Activated naive CD4-positive, alpha-beta T cell treated with anti-CD3 and anti-CD28 coated beads, Interleukin-2, amount 10 ng/mL, durations not matched to agents 7 days and 5 days (primary cell): ENCODE results near the gene RETSAT.
"Not testable (repeated sequence)": the region's sequence is repeated elsewhere in the genome, so short reads cannot be mapped to it uniquely, and the experiment has no call there.

Experiments
- CTCF ChIA-PET: fragments of 350-600 bp; sonication (Branson Sonifier 250); formaldehyde crosslinking; loops from one replicate; lab custom pipeline; 2021; ENCODE audit warnings: antibody characterized with exemption; lab: Charles Lee
- DNase-seq: peaks from one replicate; pipeline ENCODE4 v3.0.0-alpha.2; 2020
- H3K27ac Mint-ChIP-seq: one replicate; pipeline ENCODE4 v1.8.0; 2021; ENCODE audit warnings: mild to moderate bottlenecking, moderate library complexity, mixed read lengths
- H3K27me3 Mint-ChIP-seq: one replicate; pipeline ENCODE4 v1.8.0; 2021; ENCODE audit warnings: mild to moderate bottlenecking, mixed read lengths
- H3K36me3 Mint-ChIP-seq: one replicate; pipeline ENCODE4 v1.8.0; 2021; ENCODE audit warnings: mixed read lengths
- H3K4me1 Mint-ChIP-seq: one replicate; pipeline ENCODE4 v1.8.0; 2021; ENCODE audit warnings: mixed read lengths
- H3K4me3 Mint-ChIP-seq: one replicate; pipeline ENCODE4 v1.8.0; 2021; ENCODE audit warnings: mild to moderate bottlenecking, moderate library complexity, mixed read lengths
- H3K9me3 Mint-ChIP-seq: one replicate; pipeline ENCODE4 v1.8.0; 2021; ENCODE audit warnings: mixed read lengths

RETSAT gene

GRCh38 chr2:85393836-85394235 is 39.5 kb upstream of the RETSAT start:
- Mint-ChIP-seq H3K36me3 (peaks cover 39% of the 10 kb centered on the region), H3K4me1 (peaks cover 36% of the 10 kb centered on the region), H3K9me3 (no peaks in the 10 kb centered on the region), H3K27ac (no peak overlapping the region), H3K4me3 (no peak overlapping the region), H3K27me3 (no peaks in the 10 kb centered on the region)
- CTCF ChIA-PET, result interaction anchor here (1.1 to 7.4 kb wide), 3 partner anchors 27 to 244 kb away, joined by 3 to 118 read pairs (median 9); no protein-coding TSS in a partner anchor
- no peak for DNase-seq

- peaks cover 27% of the 10 kb centered on the region for H3K36me3 Mint-ChIP-seq
- peaks cover 28% of the 10 kb centered on the region for H3K4me1 Mint-ChIP-seq
- H3K27me3 Mint-ChIP-seq, result no peaks in the 10 kb centered on the region
- H3K27ac Mint-ChIP-seq, result peak overlapping the region; percentile 68
- peak; percentile 86 for DNase-seq
- CTCF ChIA-PET, result interaction anchor here (0.7 to 7.4 kb wide), 13 partner anchors 10 to 161 kb away, joined by 3 to 118 read pairs (median 3); partner anchors contain the start of gene MAT2A
- no peak overlapping the region for H3K4me3 Mint-ChIP-seq
- no peaks in the 10 kb centered on the region for H3K9me3 Mint-ChIP-seq
Observed at GRCh38 chr2:85390941-85391669, 36.8 kb upstream of the RETSAT start.

- Mint-ChIP-seq H3K9me3 (no peaks in the 10 kb centered on the region), H3K27ac (no peak overlapping the region), H3K36me3 (peaks cover 37% of the 10 kb centered on the region), H3K4me1 (peaks cover 27% of the 10 kb centered on the region), H3K4me3 (no peak overlapping the region), H3K27me3 (no peaks in the 10 kb centered on the region)
- CTCF ChIA-PET, result interaction anchor here (1.7 to 7.4 kb wide), 3 partner anchors 31 to 163 kb away, joined by 3 to 118 read pairs (median 25); no protein-coding TSS in a partner anchor
- no peak for DNase-seq
Observed at GRCh38 chr2:85388878-85389538, 34.7 kb upstream of the RETSAT start.

GRCh38 chr2:85387754-85388153 is 33.4 kb upstream of the RETSAT start:
- H3K9me3 Mint-ChIP-seq, result no peaks in the 10 kb centered on the region
- H3K4me1 Mint-ChIP-seq, result peaks cover 17% of the 10 kb centered on the region
- CTCF ChIA-PET, result interaction anchor here (7.4 kb wide), 1 partner anchor 165 kb away, joined by 118 read pairs; no protein-coding TSS in a partner anchor
- DNase-seq, result no peak
- no peak overlapping the region for H3K4me3 Mint-ChIP-seq
- peak overlapping the region; percentile 24 for H3K27ac Mint-ChIP-seq
- H3K27me3 Mint-ChIP-seq, result no peaks in the 10 kb centered on the region
- H3K36me3 Mint-ChIP-seq, result peaks cover 38% of the 10 kb centered on the region

GRCh38 chr2:85385746-85386145 is 31.4 kb upstream of the RETSAT start:
- no peak overlapping the region for H3K27ac Mint-ChIP-seq
- H3K27me3 Mint-ChIP-seq, result no peaks in the 10 kb centered on the region
- peaks cover 43% of the 10 kb centered on the region for H3K36me3 Mint-ChIP-seq
- H3K4me1 Mint-ChIP-seq, result no peaks in the 10 kb centered on the region
- DNase-seq, result no peak
- H3K4me3 Mint-ChIP-seq, result no peak overlapping the region
- CTCF ChIA-PET, result interaction anchor here (1.6 kb wide), 1 partner anchor 164 kb away, joined by 3 read pairs; no protein-coding TSS in a partner anchor
- H3K9me3 Mint-ChIP-seq, result no peaks in the 10 kb centered on the region

- Mint-ChIP-seq H3K27me3 (no peaks in the 10 kb centered on the region), H3K4me3 (no peak overlapping the region), H3K27ac (no peak overlapping the region), H3K9me3 (peaks cover 3% of the 10 kb centered on the region), H3K4me1 (no peaks in the 10 kb centered on the region), H3K36me3 (peaks cover 46% of the 10 kb centered on the region)
- CTCF ChIA-PET, result interaction anchor here (2.0 kb wide), 1 partner anchor 167 kb away, joined by 6 read pairs; no protein-coding TSS in a partner anchor
- no peak for DNase-seq
Observed at GRCh38 chr2:85383850-85384249, 29.5 kb upstream of the RETSAT start.

- not testable (repeated sequence) for H3K4me1 Mint-ChIP-seq, H3K9me3 Mint-ChIP-seq, DNase-seq, H3K27me3 Mint-ChIP-seq, H3K27ac Mint-ChIP-seq, H3K4me3 Mint-ChIP-seq
- CTCF ChIA-PET, result interaction anchor here (2.0 kb wide), 1 partner anchor 168 kb away, joined by 6 read pairs; no protein-coding TSS in a partner anchor
- H3K36me3 Mint-ChIP-seq, result peaks cover 49% of the 10 kb centered on the region
Observed at GRCh38 chr2:85383151-85383550, 28.8 kb upstream of the RETSAT start.

- no peaks in the 10 kb centered on the region for H3K27me3 Mint-ChIP-seq
- no peak overlapping the region for H3K4me3 Mint-ChIP-seq
- H3K4me1 Mint-ChIP-seq, result no peaks in the 10 kb centered on the region
- H3K27ac Mint-ChIP-seq, result no peak overlapping the region
- H3K9me3 Mint-ChIP-seq, result peaks cover 3% of the 10 kb centered on the region
- DNase-seq, result no peak
- peaks cover 55% of the 10 kb centered on the region for H3K36me3 Mint-ChIP-seq
- CTCF ChIA-PET, result no interaction called here
Observed at GRCh38 chr2:85380048-85380447, 25.7 kb upstream of the RETSAT start.

GRCh38 chr2:85378257-85378656 is 23.9 kb upstream of the RETSAT start:
- Mint-ChIP-seq H3K27me3 (no peaks in the 10 kb centered on the region), H3K4me3 (no peak overlapping the region), H3K36me3 (peaks cover 50% of the 10 kb centered on the region), H3K4me1 (no peaks in the 10 kb centered on the region), H3K27ac (no peak overlapping the region), H3K9me3 (peaks cover 3% of the 10 kb centered on the region)
- DNase-seq, result no peak
- CTCF ChIA-PET, result no interaction called here

GRCh38 chr2:85377083-85377482 is 22.8 kb upstream of the RETSAT start:
- peaks cover 3% of the 10 kb centered on the region for H3K9me3 Mint-ChIP-seq
- H3K4me1 Mint-ChIP-seq, result no peaks in the 10 kb centered on the region
- peaks cover 45% of the 10 kb centered on the region for H3K36me3 Mint-ChIP-seq
- no peaks in the 10 kb centered on the region for H3K27me3 Mint-ChIP-seq
- DNase-seq, result no peak
- no peak overlapping the region for H3K27ac Mint-ChIP-seq
- CTCF ChIA-PET, result no interaction called here
- H3K4me3 Mint-ChIP-seq, result no peak overlapping the region

GRCh38 chr2:85376291-85377065 is 22.1 kb upstream of the RETSAT start:
- CTCF ChIA-PET, result no interaction called here
- no peaks in the 10 kb centered on the region for H3K27me3 Mint-ChIP-seq
- DNase-seq, result no peak
- H3K4me3 Mint-ChIP-seq, result no peak overlapping the region
- H3K27ac Mint-ChIP-seq, result no peak overlapping the region
- no peaks in the 10 kb centered on the region for H3K4me1 Mint-ChIP-seq
- peaks cover 3% of the 10 kb centered on the region for H3K9me3 Mint-ChIP-seq
- H3K36me3 Mint-ChIP-seq, result peaks cover 44% of the 10 kb centered on the region

GRCh38 chr2:85371045-85371444 is 16.7 kb upstream of the RETSAT start:
- no peaks in the 10 kb centered on the region for H3K27me3 Mint-ChIP-seq
- H3K36me3 Mint-ChIP-seq, result peaks cover 12% of the 10 kb centered on the region
- H3K4me1 Mint-ChIP-seq, result no peaks in the 10 kb centered on the region
- H3K4me3 Mint-ChIP-seq, result no peak overlapping the region
- no peak overlapping the region for H3K27ac Mint-ChIP-seq
- CTCF ChIA-PET, result interaction anchor here (1.1 to 2.2 kb wide), 3 partner anchors 16 to 20 kb away, joined by 4 to 9 read pairs (median 5); partner anchors contain the start of genes ELMOD3 and RETSAT
- DNase-seq, result no peak
- H3K9me3 Mint-ChIP-seq, result no peaks in the 10 kb centered on the region

- CTCF ChIA-PET, result interaction anchor here (1.0 to 2.2 kb wide), 3 partner anchors 15 to 52 kb away, joined by 3 to 9 read pairs (median 5); partner anchors contain the start of genes ELMOD3 and RETSAT
- no peak overlapping the region for H3K27ac Mint-ChIP-seq
- H3K27me3 Mint-ChIP-seq, result no peaks in the 10 kb centered on the region
- no peak for DNase-seq
- H3K9me3 Mint-ChIP-seq, result no peaks in the 10 kb centered on the region
- no peaks in the 10 kb centered on the region for H3K4me1 Mint-ChIP-seq
- peaks cover 4% of the 10 kb centered on the region for H3K36me3 Mint-ChIP-seq
- H3K4me3 Mint-ChIP-seq, result no peak overlapping the region
Observed at GRCh38 chr2:85369500-85369899, 15.2 kb upstream of the RETSAT start.

- Mint-ChIP-seq H3K4me1 (no peaks in the 10 kb centered on the region), H3K27ac (no peak overlapping the region), H3K4me3 (no peak overlapping the region), H3K9me3 (no peaks in the 10 kb centered on the region), H3K36me3 (peaks cover 4% of the 10 kb centered on the region), H3K27me3 (no peaks in the 10 kb centered on the region)
- DNase-seq, result no peak
- CTCF ChIA-PET, result interaction anchor here (1.0 to 2.2 kb wide), 3 partner anchors 14 to 52 kb away, joined by 3 to 9 read pairs (median 5); partner anchors contain the start of genes ELMOD3 and RETSAT
Observed at GRCh38 chr2:85368921-85369320, 14.6 kb upstream of the RETSAT start.
